HG02588 (cell line): ENCODE data around the gene LPP.

Experiments used
- ATAC-seq: cut with Tn5 transposase; IDR thresholded peaks from one replicate; pipeline ENCODE4 v1.9.1; 2021; ENCODE audit warnings: mild to moderate bottlenecking, moderate library complexity; ENCODE audit not compliant: unreplicated experiment

The LPP gene

DNA sequence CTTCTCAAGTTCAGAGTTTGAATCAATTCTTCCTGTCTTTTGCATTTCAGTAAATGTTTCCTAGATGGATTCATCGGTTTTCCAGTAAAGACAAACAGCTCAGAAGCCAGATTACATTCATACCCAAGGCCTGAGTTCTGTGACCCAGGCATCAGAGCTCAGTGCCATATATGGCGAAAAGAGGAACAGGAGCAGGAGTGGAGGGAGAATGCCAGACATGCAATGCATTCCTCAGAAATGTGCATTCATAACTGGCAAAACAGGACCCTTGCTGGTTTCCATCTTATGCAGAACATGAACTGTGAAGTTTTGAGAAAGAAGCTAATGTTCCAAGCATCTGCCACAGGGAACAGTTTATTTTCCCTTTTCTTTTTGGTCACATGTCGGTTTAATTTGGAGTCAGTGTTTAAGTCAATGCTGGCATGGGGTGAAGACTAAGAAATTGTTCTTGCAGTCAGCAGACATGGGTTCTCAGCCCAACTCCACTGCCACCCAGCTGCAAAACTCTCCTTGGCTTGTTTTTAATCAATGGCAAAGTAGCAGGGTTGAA, 116.5 kb downstream of the LPP start:
- no peak for ATAC-seq

DNA sequence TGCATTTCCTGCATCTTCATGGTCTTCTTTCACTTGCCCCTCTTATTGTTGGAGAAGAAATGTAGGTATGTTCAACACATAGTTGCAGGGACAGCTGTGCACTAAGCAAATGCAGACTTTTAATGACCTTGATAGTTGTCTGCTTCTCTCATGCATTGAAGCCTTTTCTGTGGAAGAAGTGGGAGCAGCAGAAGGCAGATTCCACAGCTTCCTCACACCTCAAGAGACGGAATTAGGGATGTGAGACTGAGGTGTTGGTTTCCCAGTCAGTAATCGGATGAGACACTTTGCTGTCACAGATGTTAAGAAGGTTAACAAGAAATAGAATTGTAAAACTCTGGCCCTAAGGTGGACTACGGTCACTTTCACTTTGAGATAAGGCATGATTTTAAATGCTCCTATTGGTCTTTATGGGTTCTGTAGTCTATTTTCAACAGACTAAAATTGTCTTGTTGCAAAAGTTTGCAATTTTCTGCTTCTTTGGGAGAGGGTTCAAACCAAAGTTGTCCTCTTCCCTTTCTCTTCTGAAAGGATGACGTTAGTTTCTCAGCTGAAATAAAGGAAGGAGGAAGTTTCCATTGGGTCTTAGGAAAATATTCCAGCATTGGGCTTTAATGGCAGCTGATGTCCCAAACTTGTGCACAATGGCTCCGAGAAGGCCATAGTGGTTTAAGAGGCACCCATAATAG, 117.4 kb downstream of the LPP start:
- no peak for ATAC-seq

DNA sequence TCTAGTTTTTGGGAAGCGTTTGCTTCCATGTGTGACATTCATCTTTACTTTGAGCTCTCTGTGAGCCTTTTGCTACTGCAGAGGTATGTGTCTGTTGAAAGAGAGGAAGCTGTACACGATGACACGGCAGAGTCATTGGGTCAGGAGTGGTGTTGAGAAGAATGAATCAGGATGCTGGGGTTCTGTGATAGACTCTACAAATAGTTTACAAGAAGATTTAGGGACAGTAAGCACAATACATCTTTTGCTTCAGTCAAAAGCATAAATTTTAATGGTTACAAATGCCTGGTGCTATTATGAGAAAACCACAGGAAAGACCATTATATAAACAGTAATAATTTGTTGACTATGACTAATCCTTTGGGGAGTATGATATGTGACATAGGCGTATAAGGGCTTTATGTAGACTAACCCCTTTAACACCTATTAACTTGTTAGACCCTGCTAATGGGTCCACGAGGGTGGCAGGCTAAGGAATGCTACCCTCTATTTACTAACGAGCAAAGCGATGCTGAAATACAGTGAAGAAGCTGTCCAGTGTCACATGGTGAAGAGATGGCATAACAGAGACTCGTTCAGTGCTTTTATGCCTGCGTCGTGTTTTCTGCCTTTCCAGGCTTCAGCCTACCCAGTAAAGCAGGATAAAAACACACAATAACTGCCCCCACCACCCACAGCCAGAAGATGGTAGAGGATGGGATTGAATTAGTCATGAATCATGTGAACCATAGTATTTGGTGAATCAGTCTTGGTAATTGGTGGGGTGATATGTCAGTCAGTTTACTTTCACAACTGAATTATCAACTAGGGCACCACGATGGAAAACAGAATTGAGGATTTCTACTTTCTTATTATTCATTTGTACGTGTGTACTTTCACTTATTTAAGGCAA, 118.8 kb downstream of the LPP start:
- ATAC-seq, result no peak

DNA sequence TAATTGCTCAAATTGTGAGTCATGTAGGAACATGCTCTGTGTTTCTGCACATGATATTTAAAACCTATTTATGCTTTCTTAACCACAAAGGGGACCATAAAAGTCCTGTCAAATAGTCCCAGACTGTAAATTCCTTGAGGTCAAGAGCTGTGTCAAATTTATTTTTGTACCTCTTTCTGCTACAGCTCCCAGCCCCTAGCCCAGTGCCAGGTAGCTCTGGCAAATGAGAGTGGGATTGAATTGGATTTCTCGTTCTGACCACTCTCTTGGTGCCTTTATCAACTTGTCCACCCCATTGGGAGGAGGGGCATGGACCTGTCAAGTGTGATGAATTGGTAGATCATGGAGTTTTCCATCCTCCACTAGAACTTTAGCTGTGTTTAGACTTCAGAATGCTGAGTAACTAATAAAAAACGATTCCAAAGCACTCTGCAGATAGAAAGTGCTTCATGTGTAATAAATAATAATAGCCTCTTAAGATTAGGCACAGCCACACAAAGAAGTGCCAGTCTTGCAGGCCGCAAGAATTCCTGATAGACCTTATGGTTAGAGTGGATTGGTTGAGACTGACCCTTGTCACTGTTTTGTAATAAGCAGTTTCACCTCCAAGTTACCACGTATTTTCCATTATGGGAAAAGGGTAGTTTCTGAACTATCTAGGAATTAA, 120.4 kb downstream of the LPP start:
- ATAC-seq, result no peak

DNA sequence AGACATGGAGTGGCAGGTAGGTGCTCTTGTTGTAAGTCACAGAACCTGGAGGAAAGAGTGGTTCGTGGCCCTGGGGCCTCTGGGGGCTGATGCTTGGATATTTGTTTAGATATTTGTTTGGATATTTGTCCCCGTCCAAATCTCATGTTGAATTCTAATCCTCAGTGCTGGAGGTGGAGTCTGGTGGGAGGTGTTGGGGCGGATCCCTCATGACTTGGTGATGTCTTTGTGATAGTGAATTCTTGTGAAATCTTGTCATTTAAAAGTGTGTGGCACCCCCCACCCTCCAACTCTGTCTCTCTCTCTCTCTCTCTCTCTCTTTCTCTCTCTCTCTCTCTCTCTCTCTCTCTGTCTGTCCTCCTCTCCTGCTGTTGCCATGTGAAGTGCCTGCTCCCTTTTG, 122.4 kb downstream of the LPP start:
- no peak for ATAC-seq

DNA sequence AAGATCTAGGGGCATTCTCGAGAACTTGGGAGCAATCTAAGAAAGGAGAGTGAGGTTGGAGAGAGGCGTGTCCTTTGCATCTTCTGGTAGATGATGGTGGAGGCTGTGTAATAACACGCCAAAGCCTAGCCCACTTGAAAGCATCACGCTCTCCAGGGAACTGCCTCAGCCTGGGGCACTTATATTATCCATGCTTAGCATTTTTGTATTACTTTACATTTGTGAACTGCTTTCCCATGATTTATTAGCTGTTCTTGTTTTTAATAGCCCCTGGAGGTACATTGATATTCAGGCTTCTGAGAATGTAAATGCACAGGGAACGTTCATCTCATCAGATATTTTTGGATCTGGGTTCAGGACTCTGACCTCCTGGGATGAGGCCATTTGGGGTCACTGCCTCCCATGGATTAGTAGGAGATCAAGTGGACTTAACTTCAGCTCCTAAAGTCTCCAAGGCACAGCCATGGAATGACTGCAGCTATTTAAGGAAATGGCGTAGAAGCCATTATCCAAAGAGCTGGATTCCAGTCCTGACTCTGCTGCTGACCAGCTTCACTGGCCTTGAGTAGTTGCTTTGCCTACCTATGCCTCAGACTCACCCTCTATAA, 124.9 kb downstream of the LPP start:
- ATAC-seq, result no peak

DNA sequence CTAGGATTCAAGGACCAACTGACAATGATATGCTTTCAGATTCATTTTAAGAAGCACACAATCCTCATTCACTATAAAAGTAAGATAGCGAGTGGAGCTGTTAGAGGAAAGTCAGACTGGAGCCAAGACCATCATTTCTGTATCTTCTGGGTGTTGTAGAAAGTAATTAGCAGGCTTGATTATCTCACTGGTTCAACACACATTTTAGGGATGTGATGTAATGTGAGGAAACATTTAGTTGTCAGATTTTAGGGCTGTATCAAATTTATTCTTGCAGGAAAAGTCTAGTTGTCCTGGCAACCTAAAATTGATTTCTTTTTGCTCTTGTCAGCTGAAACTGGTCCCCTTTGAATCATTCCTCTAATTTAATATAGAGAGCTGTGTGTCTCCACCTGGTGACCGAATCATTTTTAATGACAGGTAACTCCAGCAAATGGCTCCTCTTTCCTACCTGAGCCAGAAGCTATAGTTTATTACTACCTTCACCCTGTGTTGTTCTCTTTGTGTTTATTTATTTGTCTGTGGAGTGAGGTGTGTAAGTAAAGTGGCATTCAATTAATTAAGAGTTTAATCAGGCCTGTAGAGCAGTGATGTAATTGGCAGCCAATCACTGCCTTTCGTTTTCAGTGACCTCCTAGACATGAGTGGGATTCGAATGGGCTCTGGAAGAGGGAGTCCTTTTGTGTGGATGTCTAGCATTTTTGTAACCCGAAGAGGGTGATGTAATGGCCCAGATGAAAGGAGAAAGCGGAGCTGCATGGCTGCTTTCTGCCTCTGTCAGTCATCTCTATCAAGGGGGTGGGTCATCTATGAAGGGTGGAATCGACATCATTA, 125.8 kb downstream of the LPP start:
- no peak for ATAC-seq

DNA sequence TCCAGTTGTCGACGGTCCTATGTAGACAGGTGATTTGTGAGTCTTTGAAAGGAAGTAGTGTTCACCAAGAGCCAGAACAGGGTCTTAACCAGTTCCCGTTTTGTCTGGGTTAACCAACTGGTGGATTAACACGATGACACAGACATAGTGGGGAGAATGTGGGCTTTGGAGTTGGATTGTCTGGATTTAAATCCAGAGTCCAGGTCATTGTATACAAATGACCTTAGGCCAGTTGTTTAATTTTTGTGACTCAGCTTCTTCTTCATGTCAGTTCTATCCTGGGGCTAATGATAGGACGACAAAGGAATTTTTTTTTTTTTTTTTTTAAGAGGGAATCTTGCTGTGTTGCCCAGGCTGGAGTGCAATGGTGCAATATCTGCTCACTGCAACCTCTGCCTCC, 126.7 kb downstream of the LPP start:
- no peak for ATAC-seq

DNA sequence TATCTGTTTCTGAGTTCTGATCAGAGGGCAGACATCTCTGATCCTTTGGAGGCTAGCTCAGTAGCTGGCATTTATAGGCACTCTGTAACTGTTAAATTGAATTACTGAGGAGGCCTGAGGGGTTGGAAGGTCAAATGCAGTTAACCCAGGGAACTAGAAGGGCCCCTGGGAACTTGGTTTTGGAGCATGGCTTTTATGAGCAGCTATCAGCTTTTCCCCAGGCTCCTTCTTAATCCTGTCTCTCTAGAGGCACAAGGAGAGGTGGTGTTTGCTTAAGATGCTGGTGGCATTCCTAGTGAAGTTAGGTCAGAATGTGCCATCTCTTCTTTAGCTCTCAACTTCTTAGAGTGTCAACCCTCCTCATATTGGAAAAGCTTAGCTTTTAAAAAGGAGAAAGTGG, 128.9 kb downstream of the LPP start:
- no peak for ATAC-seq

DNA sequence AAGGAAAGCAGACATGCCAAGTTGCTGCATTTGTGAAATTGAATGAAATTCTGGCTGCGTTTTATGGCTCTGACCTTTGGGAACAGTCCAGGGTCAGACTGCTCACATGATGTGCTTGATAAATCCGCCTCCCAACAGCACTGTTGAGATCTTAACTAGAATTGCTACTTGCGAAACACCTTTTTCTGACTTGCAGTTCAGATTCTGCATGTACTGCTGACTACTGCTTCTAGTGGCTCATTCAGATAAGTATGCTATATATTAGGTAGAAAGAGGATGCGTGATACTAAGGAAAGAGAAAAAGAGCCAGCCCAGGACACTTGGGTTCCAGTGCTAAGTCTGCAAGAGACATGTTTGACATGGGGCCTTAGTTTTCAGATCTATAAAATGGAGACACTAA, 129.4 kb downstream of the LPP start:
- ATAC-seq, result no peak

DNA sequence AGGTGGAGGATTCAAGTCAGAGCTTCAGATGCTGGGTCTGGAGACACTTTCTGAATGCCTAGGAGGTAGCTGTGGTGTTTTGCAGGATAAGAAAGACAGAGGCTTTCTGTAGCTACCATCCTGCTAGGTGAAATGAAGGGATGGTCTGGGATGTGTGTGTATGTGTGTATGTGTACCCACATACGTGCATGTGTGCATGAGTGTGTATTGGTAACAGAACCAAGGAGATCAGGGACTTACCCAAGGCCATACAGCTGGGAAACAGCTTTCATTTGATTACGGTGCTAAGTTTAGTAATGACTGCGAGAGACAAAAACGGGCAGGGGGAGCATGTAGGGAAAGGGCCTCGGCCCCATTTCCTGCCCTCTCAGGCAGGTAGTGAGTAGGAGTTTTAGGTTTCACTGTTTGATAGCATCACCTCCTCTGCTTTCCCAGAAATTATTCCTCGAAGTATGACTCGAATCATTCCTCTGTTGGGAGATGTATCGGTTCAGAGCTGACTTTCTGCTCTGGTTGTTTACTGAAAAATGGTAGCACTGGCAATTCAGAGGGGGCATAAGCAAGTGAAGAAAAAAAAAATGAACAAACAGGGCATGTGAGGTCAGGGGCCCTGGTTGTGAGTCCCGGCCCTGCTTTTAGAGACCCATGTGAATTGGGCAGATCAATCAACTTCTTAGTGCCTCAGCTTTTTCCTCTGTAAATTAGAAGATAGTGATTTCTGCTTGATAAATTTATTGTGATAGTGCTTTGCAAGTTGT, 130.7 kb downstream of the LPP start:
- no peak for ATAC-seq

DNA sequence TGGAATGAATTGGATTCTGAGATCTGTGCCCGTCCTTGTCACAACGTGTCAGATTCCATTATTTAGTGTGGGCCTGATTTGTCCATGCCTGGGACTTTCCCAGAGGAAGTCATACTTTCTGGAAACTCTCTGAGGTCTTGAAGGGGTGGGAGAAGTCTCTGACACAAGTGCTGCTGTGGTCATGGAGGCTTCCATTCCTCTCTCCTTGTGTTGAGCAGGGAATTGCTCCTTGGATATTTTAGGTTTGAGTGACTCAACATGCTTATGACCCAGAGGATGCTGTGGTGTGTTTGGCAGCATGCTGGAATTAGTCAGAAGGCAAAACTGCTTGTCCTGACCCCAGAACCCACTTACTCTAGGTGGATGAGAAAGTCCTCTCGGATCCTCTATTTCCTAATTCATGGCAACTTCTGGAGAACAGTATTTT, 132.1 kb downstream of the LPP start:
- no peak for ATAC-seq

DNA sequence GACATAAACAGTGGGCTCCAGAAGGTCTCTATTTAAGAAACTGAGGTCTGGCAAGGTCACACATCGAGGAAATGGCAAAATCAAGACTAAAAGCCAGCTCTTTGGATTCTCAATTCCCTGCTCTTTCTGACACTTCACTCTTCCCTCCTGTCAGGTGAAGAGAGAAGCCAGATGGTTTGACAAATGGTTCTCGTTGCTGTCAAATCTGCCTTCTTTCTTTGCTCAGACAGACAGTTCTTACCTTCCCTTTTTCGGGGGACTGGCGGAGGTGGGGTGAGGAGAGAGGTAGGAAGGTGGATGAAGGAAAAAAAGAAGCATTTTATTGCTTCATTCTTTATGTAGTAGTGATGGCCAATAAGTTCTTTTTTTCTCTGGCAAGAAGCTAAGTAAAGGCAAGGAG, 133.4 kb downstream of the LPP start:
- ATAC-seq, result no peak

DNA sequence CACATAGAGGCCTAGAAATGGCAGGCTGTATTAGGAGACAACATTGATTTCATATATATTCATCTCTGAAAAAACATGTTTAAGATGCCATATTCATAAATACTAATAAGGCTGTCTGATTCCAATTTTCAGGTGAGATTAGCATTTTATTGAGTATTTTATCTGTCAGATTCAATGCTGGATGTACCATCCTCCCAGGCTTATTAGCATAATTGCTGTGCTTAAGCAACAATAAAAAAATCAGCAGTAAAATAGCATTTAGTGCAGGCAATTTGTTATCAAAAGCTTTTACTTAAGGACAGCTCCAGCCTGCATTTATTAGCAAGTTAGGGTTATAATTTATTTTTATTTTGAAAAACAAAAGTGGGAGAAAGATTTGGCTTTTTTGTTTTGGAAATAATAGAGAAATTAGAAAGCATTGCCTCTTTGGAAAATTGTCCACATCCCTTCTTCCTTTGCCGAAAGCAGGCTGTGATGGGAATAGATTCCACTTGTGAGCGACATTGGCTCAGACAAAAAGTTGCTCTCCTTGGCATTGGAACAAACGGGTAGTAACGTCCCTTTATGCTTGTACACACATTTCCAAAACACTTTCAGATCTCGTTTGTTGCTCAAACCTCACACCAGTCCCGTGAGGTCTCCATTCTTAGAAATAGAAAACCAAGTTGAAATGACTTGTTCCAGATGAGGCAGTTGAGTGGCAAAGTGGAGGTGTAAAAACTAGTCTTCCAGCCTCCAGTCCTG, 134.0 kb downstream of the LPP start:
- ATAC-seq, result no peak

DNA sequence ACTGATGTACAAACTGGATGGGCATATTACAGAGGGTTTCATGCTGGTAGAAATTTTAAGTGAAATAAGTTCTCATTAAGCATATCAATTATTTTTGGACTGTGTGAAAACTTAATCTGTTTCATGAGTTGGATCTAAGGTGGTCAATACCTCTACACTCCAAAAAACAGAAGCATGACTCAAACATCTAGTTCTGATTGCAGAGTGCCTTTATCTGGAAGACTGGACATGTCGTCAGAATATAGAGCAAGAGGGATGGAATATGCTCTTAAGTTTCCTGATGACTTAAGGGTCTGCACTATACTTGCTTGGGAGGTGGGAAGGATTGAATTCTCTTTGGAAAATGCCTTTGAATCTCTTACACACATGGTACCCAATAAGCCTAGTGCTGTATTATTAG, 138.3 kb downstream of the LPP start:
- ATAC-seq, result no peak

DNA sequence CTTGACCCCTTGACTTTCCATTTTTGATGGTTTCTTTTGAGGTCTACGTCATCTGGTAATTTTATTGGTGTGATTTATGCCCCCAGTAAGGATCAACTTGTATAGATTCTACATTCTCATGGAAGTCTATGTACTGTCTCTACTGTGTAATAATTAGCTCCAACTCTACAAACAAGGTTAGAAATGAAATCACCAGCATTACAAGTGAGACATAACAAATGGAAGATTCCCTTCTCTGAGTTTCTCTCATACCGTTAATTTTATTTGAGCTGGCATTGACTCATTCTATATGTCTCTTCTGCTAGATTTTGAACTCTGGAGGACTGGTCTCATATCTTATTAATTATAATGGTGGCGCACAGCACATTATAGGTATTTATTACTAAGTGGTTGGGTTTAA, 138.9 kb downstream of the LPP start:
- no peak for ATAC-seq

DNA sequence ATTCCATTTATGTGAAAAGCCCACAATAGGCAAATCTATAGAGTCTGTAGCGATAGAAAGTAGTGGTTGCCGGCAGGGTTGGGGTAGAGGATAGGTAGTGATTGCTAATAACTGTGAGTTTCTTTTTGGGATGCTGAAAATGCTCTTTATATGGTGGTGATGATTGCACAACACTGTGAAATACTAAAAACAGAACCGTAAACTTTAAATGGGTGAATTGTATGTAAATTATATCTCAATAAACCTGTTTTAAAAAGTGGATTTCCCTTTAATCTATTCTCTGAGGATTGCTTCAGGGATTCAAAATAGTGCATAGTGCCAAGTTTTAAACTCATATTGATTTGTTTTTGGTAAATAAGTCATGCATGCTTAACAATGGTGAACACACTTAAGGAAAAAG, 140.2 kb downstream of the LPP start:
- ATAC-seq, result no peak

DNA sequence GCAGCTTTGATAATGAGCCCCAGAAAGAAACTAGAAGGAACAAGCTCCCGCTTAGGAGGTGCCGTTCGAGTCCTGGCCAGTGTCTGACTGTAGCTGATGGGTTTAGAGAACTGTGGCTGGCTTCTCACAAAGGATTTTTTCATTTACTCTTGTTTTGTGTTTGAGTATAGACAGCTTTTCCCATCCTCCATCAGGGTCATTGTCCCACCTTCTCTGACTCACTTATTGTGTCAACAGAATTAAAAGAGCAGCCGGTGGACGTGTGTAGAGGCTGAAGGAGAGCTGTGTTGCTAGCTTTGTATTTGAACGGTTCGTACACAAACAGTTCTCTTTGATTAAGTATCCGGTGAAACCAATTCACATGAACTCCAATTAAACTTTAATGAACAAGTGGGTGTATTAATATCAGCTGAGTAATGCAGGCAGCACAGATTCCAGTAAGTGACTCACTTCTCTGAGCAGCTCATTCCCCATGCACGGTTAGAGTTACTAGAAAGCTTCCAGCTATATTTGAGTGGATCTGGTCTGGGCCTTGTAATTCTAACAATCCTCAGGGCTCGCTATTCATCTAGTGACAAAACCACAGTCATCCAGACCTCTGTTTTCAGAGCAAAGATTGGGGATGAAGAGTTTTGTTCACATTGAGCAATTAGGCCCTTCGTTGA, 141.0 kb downstream of the LPP start:
- no peak for ATAC-seq
